ENCODE data around the gene CNTLN.
"Not testable (repeated sequence)": the region's sequence is repeated elsewhere in the genome, so short reads cannot be mapped to it uniquely, and the experiment has no call there.

Gene CNTLN

DNA sequence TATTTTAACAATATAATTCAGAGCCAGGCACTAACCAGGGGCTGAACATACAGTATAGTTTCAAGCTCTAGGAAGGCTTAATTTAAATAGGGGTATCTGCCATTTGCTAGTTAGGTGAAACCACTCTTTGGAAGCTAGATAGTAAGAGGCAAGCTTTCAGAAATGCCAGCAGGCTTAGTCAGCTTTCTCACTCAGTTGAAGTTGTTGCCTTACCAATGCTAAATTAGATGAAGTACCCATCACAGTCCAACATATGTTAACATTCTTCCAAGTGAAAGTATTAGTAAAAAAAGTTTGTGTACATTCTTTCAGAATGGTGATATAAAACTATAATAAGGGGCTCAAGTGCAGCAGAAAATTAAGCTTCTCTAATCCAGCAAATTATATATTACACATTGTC lies 215.0 kb downstream of the CNTLN start:
- TF ChIP-seq, protein P1, sequence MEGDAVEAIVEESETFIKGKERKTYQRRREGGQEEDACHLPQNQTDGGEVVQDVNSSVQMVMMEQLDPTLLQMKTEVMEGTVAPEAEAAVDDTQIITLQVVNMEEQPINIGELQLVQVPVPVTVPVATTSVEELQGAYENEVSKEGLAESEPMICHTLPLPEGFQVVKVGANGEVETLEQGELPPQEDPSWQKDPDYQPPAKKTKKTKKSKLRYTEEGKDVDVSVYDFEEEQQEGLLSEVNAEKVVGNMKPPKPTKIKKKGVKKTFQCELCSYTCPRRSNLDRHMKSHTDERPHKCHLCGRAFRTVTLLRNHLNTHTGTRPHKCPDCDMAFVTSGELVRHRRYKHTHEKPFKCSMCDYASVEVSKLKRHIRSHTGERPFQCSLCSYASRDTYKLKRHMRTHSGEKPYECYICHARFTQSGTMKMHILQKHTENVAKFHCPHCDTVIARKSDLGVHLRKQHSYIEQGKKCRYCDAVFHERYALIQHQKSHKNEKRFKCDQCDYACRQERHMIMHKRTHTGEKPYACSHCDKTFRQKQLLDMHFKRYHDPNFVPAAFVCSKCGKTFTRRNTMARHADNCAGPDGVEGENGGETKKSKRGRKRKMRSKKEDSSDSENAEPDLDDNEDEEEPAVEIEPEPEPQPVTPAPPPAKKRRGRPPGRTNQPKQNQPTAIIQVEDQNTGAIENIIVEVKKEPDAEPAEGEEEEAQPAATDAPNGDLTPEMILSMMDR (IDR thresholded peaks at IDR 0.05; ENCODE audit: low read depth, low read length) = no peak
- in situ Hi-C loops (cut with HindIII; ENCODE audit: low sequenced_read_pairs) = no loop called here
- DNase-seq (ENCODE audit: low read depth, low spot score) = peak; percentile 53
- H3K4me3 ChIP-seq (ENCODE audit: low read depth, low read length) = no peak overlapping the region

DNA sequence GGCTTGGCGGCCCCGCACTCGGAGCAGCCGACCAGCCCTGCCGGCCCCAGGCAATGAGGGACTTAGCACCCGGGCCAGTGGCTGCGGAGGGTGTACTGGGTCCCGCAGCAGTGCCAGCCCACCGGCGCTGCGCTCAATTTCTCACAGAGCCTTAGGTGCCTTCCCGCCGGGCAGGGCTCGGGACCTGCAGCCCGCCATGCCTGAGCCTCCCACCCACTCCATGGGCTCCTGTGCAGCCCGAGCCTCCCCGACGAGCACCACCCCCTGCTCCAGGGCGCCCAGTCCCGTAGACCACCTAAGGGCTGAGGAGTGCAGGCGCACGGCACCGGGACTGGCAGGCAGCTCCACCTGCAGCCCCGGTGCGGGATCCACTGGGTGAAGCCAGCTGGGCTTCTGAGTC lies 219.2 kb downstream of the CNTLN start:
- DNase-seq (ENCODE audit: low read depth, low spot score); H3K4me3 ChIP-seq (ENCODE audit: low read depth, low read length); in situ Hi-C loops (cut with HindIII; ENCODE audit: low sequenced_read_pairs): not testable (repeated sequence)

DNA sequence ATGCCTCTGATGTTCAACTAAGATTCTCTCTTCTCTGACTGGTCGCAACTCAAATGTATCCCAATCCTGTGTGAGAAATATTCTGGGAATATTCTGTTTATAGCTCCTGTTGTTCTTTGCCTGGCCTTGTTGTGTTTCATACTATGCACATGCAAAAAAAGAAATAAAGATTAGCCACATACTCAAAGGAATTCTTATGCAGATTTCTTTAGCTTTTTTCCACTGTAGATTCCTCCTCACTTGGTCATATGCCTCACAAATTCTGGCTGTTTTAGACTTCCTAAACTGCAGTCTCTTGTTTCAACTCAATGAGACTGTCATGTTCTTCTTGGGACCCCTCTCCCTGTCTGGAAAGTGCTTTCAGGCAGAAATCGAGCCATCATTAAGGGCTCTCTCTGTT lies 226.5 kb downstream of the CNTLN start:
- no peak for DNase-seq (ENCODE audit: low read depth, low spot score)
- in situ Hi-C loops (cut with HindIII; ENCODE audit: low sequenced_read_pairs) = no loop called here
- TF ChIP-seq, protein P1 (IDR thresholded peaks at IDR 0.05; ENCODE audit: low read depth, low read length) = no peak
- no peak overlapping the region for H3K4me3 ChIP-seq (ENCODE audit: low read depth, low read length)

DNA sequence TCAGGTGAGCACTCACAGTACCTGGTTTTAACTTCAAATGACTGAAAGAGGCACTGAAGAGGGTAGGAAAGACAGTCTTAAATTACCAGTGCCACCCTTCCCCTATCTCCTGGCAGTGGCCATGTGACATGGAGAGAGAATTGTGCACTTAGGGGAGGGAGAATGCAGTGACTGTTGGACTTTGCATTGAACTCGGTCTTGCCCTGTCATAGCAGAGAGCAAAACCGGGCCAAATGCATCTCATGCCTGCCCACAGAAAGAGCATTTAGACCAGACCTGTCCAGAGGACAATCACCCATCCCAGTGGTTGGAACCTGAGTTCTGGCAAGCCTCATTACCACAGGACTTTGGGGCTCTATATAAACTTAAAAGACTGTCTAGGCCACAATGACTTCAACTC lies 232.2 kb downstream of the CNTLN start:
- in situ Hi-C loops (cut with HindIII; ENCODE audit: low sequenced_read_pairs) = no loop called here
- H3K4me3 ChIP-seq (ENCODE audit: low read depth, low read length) = no peak overlapping the region
- no peak for DNase-seq (ENCODE audit: low read depth, low spot score)
- TF ChIP-seq, protein P1 (IDR thresholded peaks at IDR 0.05; ENCODE audit: low read depth, low read length) = no peak

DNA sequence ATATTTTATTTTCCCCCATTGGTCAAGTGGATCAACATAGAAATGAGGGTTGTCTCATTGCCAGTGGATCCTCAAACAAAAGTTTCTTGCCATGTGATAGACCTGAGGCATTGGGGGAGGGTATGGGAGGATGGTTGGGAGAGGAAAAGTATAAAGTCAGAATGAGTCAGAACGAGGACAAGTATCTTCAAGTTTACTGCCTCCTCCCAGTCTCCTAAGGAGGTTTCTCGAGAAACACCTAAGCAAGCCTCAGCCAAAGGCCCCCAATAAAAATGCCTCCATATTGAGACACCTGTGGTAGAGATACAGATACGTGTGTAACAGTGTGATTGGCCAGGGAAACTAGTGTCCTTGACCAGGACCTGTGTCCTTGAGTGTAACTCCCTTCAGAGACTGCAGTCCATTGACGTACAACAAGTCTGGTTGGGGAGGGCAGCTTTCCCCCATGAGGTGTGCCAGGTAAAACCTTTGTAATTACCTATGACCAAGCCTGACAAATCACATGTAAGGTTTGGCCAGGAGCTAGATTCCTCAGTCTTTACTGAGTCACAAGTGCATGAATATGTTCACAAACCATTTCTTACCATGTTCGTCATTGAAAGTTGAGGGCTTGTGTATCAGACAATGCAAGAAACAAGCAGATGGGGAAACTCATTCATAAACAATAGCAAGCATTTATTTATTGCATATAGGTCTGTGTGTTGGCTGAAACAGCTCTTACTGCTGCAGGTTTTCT lies 245.5 kb downstream of the CNTLN start:
- TF ChIP-seq, protein P1 (IDR thresholded peaks at IDR 0.05; ENCODE audit: low read depth, low read length) = no peak
- H3K4me3 ChIP-seq (ENCODE audit: low read depth, low read length) = no peak overlapping the region
- DNase-seq (ENCODE audit: low read depth, low spot score) = no peak
- in situ Hi-C loops (cut with HindIII; ENCODE audit: low sequenced_read_pairs) = no loop called here

DNA sequence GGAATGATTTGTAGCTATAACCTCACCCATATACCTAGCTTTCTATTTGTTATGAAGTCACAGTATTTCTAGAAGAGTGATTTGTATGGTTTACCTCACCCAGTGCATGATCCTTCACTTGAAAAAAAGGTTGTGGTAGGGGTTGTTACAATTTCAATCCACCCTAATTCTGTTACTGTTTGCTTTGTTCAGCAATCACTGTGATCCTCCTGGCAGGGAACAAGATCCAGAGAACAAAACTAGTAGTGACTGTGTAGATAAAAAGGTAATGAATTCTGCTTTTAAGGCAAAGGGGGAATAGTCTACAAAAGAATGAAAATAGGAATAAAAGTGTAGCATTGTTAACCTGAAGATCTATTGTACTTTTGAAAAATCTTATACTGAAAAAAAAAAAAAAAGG lies 252.7 kb downstream of the CNTLN start:
- TF ChIP-seq, protein P1 (IDR thresholded peaks at IDR 0.05; ENCODE audit: low read depth, low read length) = no peak
- DNase-seq (ENCODE audit: low read depth, low spot score) = no peak
- H3K4me3 ChIP-seq (ENCODE audit: low read depth, low read length) = no peak overlapping the region
- in situ Hi-C loops (cut with HindIII; ENCODE audit: low sequenced_read_pairs) = no loop called here

DNA sequence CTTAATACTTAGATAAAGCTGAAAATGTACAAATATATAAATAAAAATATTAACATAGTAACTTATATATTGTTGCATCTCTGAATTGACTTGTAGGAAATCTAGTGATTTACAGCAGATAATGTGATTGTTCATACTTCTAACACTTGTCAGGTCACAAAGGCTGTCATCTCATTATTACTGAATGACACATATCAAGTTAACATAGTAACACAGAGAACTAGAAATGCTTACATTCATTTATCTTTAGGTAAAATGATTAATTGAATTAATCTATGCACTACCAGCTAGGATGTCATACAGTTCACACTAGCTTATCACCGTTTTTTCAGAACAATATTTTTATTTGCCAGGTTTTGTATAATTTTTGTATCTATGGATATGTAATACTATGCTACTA lies 254.2 kb downstream of the CNTLN start:
- in situ Hi-C loops (cut with HindIII; ENCODE audit: low sequenced_read_pairs) = no loop called here
- no peak for DNase-seq (ENCODE audit: low read depth, low spot score)

More for the DNA sequence above, 254.2 kb downstream of the CNTLN start:
- H3K4me3 ChIP-seq (ENCODE audit: low read depth, low read length) = no peak overlapping the region
- TF ChIP-seq, protein P1 (IDR thresholded peaks at IDR 0.05; ENCODE audit: low read depth, low read length) = no peak

Measured in astrocyte of the spinal cord (primary cell).